Uterus (tissue), 4 donors: ENCODE data around the gene ATP8B1. TPM values are rescaled to one million over a fixed set of nuclear protein-coding genes. Genes with fewer than 3 reads are reported as not detected.

ENCODE experiments used
- DNase-seq, 2 donors: peaks; one replicate each; pipeline ENCODE4 v3.0.0-alpha.2; 2019 to 2020
- H3K27ac ChIP-seq, 2 donors: fragments of 200-600 bp; sonication (generic); 1 replicate in 1 of 2; 2 replicates in 1 of 2; pipeline ENCODE4 v1.5.1; 2016 to 2018
- H3K27me3 ChIP-seq, 2 donors: fragments of 200-600 bp; sonication (generic); one replicate each; pipeline ENCODE4 v1.5.1; 2018 to 2019; ENCODE audit warnings: control low read depth in 1 of 2
- H3K36me3 ChIP-seq, 2 donors: fragments of 200-600 bp; sonication (generic); one replicate each; pipeline ENCODE4 v1.5.1; 2019; ENCODE audit warnings: control low read depth in 1 of 2
- H3K4me1 ChIP-seq, 2 donors: fragments of 200-600 bp; sonication (generic); one replicate each; pipeline ENCODE4 v1.5.1; 2018 to 2019; ENCODE audit warnings: control low read depth in 1 of 2
- H3K4me3 ChIP-seq, 2 donors: fragments of 200-600 bp; sonication (generic); 1 replicate in 1 of 2; 2 replicates in 1 of 2; pipeline ENCODE4 v1.5.1; 2018 to 2019; ENCODE audit warnings: mild to moderate bottlenecking in 1 of 2
- H3K9me3 ChIP-seq, 2 donors: fragments of 200-600 bp; sonication (generic); one replicate each; pipeline ENCODE4 v1.5.1; 2019; ENCODE audit warnings: control low read depth in 1 of 2
- CTCF ChIP-seq, 4 experiments: fragments of 200-600 bp in 2 of 4; fragments of 450-650 bp in 2 of 4; sonication (generic) in 2 of 4; IDR thresholded peaks; one replicate each; pipeline ENCODE4 v1.5.1; 2016 to 2019; ENCODE audit warnings: antibody characterized with exemption in 4 of 4, mild to moderate bottlenecking in 2 of 4, moderate library complexity in 1 of 4
- POLR2A ChIP-seq, 2 donors: fragments of 450-650 bp; IDR thresholded peaks; one replicate each; pipeline ENCODE4 v1.6.1; 2016; ENCODE audit warnings: antibody characterized with exemption in 2 of 2, mild to moderate bottlenecking in 1 of 2, moderate library complexity in 1 of 2
- intact Hi-C: fragments of 100-400 bp; cut with DNase I; formaldehyde crosslinking; loops from one replicate; pipeline ENCODE4 v1.15.1; 2023; ENCODE audit warnings: low total_unique reads
- total RNA-seq, 4 donors: library from RNA; depleted of rRNA in 3 of 4; stranded (reverse); fragments of >200 nt in 3 of 4; gene quantifications; one replicate each; pipeline versions ENCODE4 v1.1.0 to v1.2.4, GENCODE V29; 2014 to 2023
- donor health status: DM: yes; HTN: yes; CAD: no.

The ATP8B1 gene
- total RNA-seq, 4 donors from 2014 or later: 18.4 to 24.9 (median 22.1) TPM

- Histone ChIP-seq H3K27ac (peak overlapping the region; percentile 88 to 98), H3K4me1 (peaks cover 14 to 19% of the 10 kb centered on the region in 2 donors), H3K36me3 (no peaks in the 10 kb centered on the region), H3K27me3 (no peaks in the 10 kb centered on the region), H3K9me3 (no peaks in the 10 kb centered on the region), H3K4me3 (no peak overlapping the region)
- intact Hi-C loops: no loop called here
- peak in 1 of 2 donors; percentile 57 for DNase-seq
- no peak for TF ChIP-seq CTCF (IDR thresholded peaks at IDR 0.05)
- TF ChIP-seq POLR2A (IDR thresholded peaks at IDR 0.05): no peak
Observed at GRCh38 chr18:57784034-57784800, 18.9 kb downstream of the ATP8B1 start.

GRCh38 chr18:57782049-57782448, 21.1 kb downstream of the ATP8B1 start:
- no peak for DNase-seq
- TF ChIP-seq POLR2A (IDR thresholded peaks at IDR 0.05): no peak
- TF ChIP-seq CTCF (IDR thresholded peaks at IDR 0.05): no peak
- no peak overlapping the region for H3K4me3 ChIP-seq
- no peaks in the 10 kb centered on the region for H3K27me3 ChIP-seq
- H3K36me3 ChIP-seq: no peaks in the 10 kb centered on the region
- intact Hi-C loops: no loop called here
- peaks cover 10 to 19% of the 10 kb centered on the region in 2 donors for H3K4me1 ChIP-seq
- no peaks in the 10 kb centered on the region for H3K9me3 ChIP-seq
- H3K27ac ChIP-seq: peak overlapping the region; percentile 88 to 98

GRCh38 chr18:57780706-57781347, 22.3 kb downstream of the ATP8B1 start:
- intact Hi-C loops: no loop called here
- Histone ChIP-seq H3K4me1 (peaks cover 10 to 19% of the 10 kb centered on the region in 2 donors), H3K4me3 (no peak overlapping the region), H3K27ac (peak overlapping the region; percentile 88 to 98), H3K9me3 (no peaks in the 10 kb centered on the region), H3K36me3 (no peaks in the 10 kb centered on the region), H3K27me3 (no peaks in the 10 kb centered on the region)
- no peak for TF ChIP-seq CTCF (IDR thresholded peaks at IDR 0.05)
- TF ChIP-seq POLR2A (IDR thresholded peaks at IDR 0.05): peak; percentile 24 to 40
- peak in 1 of 2 donors; percentile 37 for DNase-seq

GRCh38 chr18:57780318-57780705, 22.8 kb downstream of the ATP8B1 start:
- peak overlapping the region; percentile 88 to 98 for H3K27ac ChIP-seq
- H3K36me3 ChIP-seq: no peaks in the 10 kb centered on the region
- intact Hi-C loops: no loop called here
- no peaks in the 10 kb centered on the region for H3K9me3 ChIP-seq
- DNase-seq: no peak
- no peaks in the 10 kb centered on the region for H3K27me3 ChIP-seq
- H3K4me1 ChIP-seq: peaks cover 10 to 19% of the 10 kb centered on the region in 2 donors
- H3K4me3 ChIP-seq: no peak overlapping the region
- TF ChIP-seq CTCF (IDR thresholded peaks at IDR 0.05) (no peak), POLR2A (IDR thresholded peaks at IDR 0.05) (no peak)

GRCh38 chr18:57776767-57777166, 26.3 kb downstream of the ATP8B1 start:
- Histone ChIP-seq H3K36me3 (no peaks in the 10 kb centered on the region), H3K27ac (peak overlapping the region; percentile 69 to 98), H3K27me3 (no peaks in the 10 kb centered on the region), H3K4me1 (peaks cover 4 to 15% of the 10 kb centered on the region in 2 donors), H3K4me3 (no peak overlapping the region), H3K9me3 (no peaks in the 10 kb centered on the region)
- DNase-seq: no peak
- TF ChIP-seq POLR2A (IDR thresholded peaks at IDR 0.05): no peak
- TF ChIP-seq CTCF (IDR thresholded peaks at IDR 0.05): no peak
- intact Hi-C loops: no loop called here
